Measurements from ENCODE around the gene BOC. TPM values are rescaled to one million over a fixed set of nuclear protein-coding genes. Genes with fewer than 3 reads are reported as not detected.

The BOC gene
- total and polyA plus RNA-seq, 2 donors (not counting 1 experiment from before 2014, with no cell fraction given) = 2.1 to 4.2 TPM

GRCh38 chr3:113283306-113283705, 71.9 kb downstream of the BOC start:
- Histone ChIP-seq H3K27ac (ENCODE audit: insufficient read depth, low read length) (no peak overlapping the region), H3K4me2 (ENCODE audit: extremely low read depth, insufficient read depth, low read length) (no peak overlapping the region), H4K20me1 (ENCODE audit: control insufficient read depth, extremely low read depth, insufficient read depth, low read length) (no peaks in the 10 kb centered on the region), H3K4me3 (replicated peaks in 1 of 4; ENCODE audit: control extremely low read depth in 1 of 4, insufficient read depth in 1 of 4, low read depth in 3 of 4, low read length in 4 of 4) (no peak overlapping the region), H3K9me3 (ENCODE audit: control insufficient read depth, insufficient read depth, low read depth, low read length) (no peaks in the 10 kb centered on the region), H3K36me3 (ENCODE audit: control insufficient read depth, insufficient read depth, low read length) (no peaks in the 10 kb centered on the region), H3K79me2 (ENCODE audit: control insufficient read depth, insufficient read depth, low read length) (no peaks in the 10 kb centered on the region), H3K9ac (ENCODE audit: insufficient read depth, low read length) (no peak overlapping the region), H3K4me1 (ENCODE audit: control insufficient read depth, extremely low read depth, insufficient read depth, low read length) (peaks cover 8% of the 10 kb centered on the region), H3K27me3 (ENCODE audit: control insufficient read depth, insufficient read depth, low read length) (no peaks in the 10 kb centered on the region), H2AFZ (ENCODE audit: low read length) (no peak overlapping the region)
- DNase-seq (ENCODE audit: low read depth in 2 of 2) = no peak
- no peak for TF ChIP-seq CTCF (conservative IDR thresholded peaks at IDR 0.05 in 1 of 2, IDR thresholded peaks at IDR 0.05 in 1 of 2; ENCODE audit: low read depth in 1 of 2, low read length in 2 of 2)
- TF ChIP-seq EZH2 (IDR thresholded peaks at IDR 0.05; ENCODE audit: low read length, missing control alignments) = no peak

- Histone ChIP-seq H3K4me1 (ENCODE audit: control insufficient read depth, extremely low read depth, insufficient read depth, low read length) (peaks cover 8% of the 10 kb centered on the region), H3K4me2 (ENCODE audit: extremely low read depth, insufficient read depth, low read length) (no peak overlapping the region), H2AFZ (ENCODE audit: low read length) (no peak overlapping the region), H3K36me3 (ENCODE audit: control insufficient read depth, insufficient read depth, low read length) (no peaks in the 10 kb centered on the region), H3K79me2 (ENCODE audit: control insufficient read depth, insufficient read depth, low read length) (no peaks in the 10 kb centered on the region), H3K9ac (ENCODE audit: insufficient read depth, low read length) (no peak overlapping the region), H3K27me3 (ENCODE audit: control insufficient read depth, insufficient read depth, low read length) (no peaks in the 10 kb centered on the region), H4K20me1 (ENCODE audit: control insufficient read depth, extremely low read depth, insufficient read depth, low read length) (no peaks in the 10 kb centered on the region), H3K27ac (ENCODE audit: insufficient read depth, low read length) (no peak overlapping the region), H3K9me3 (ENCODE audit: control insufficient read depth, insufficient read depth, low read depth, low read length) (no peaks in the 10 kb centered on the region), H3K4me3 (replicated peaks in 1 of 4; ENCODE audit: control extremely low read depth in 1 of 4, insufficient read depth in 1 of 4, low read depth in 3 of 4, low read length in 4 of 4) (no peak overlapping the region)
- no peak for DNase-seq (ENCODE audit: low read depth in 2 of 2)
- no peak for TF ChIP-seq EZH2 (IDR thresholded peaks at IDR 0.05; ENCODE audit: low read length, missing control alignments)
- TF ChIP-seq CTCF (conservative IDR thresholded peaks at IDR 0.05 in 1 of 2, IDR thresholded peaks at IDR 0.05 in 1 of 2; ENCODE audit: low read depth in 1 of 2, low read length in 2 of 2) = no peak
Observed at GRCh38 chr3:113284453-113285050, 73.2 kb downstream of the BOC start.

- Histone ChIP-seq H3K36me3 (ENCODE audit: control insufficient read depth, insufficient read depth, low read length) (no peaks in the 10 kb centered on the region), H3K4me2 (ENCODE audit: extremely low read depth, insufficient read depth, low read length) (no peak overlapping the region), H3K9ac (ENCODE audit: insufficient read depth, low read length) (no peak overlapping the region), H3K9me3 (ENCODE audit: control insufficient read depth, insufficient read depth, low read depth, low read length) (no peaks in the 10 kb centered on the region), H2AFZ (ENCODE audit: low read length) (no peak overlapping the region), H3K4me3 (replicated peaks in 1 of 4; ENCODE audit: control extremely low read depth in 1 of 4, insufficient read depth in 1 of 4, low read depth in 3 of 4, low read length in 4 of 4) (no peak overlapping the region), H4K20me1 (ENCODE audit: control insufficient read depth, extremely low read depth, insufficient read depth, low read length) (no peaks in the 10 kb centered on the region), H3K4me1 (ENCODE audit: control insufficient read depth, extremely low read depth, insufficient read depth, low read length) (peaks cover 8% of the 10 kb centered on the region), H3K27ac (ENCODE audit: insufficient read depth, low read length) (no peak overlapping the region), H3K27me3 (ENCODE audit: control insufficient read depth, insufficient read depth, low read length) (no peaks in the 10 kb centered on the region), H3K79me2 (ENCODE audit: control insufficient read depth, insufficient read depth, low read length) (no peaks in the 10 kb centered on the region)
- TF ChIP-seq EZH2 (IDR thresholded peaks at IDR 0.05; ENCODE audit: low read length, missing control alignments) = no peak
- no peak for TF ChIP-seq CTCF (conservative IDR thresholded peaks at IDR 0.05 in 1 of 2, IDR thresholded peaks at IDR 0.05 in 1 of 2; ENCODE audit: low read depth in 1 of 2, low read length in 2 of 2)
- no peak for DNase-seq (ENCODE audit: low read depth in 2 of 2)
Observed at GRCh38 chr3:113285226-113285625, 73.9 kb downstream of the BOC start.

All from fibroblast of lung (primary cell).